HG02642 (cell line): ENCODE data around the gene CALN1.

Experiments used
- ATAC-seq: cut with Tn5 transposase; IDR thresholded peaks from one replicate; pipeline ENCODE4 v1.9.1; 2021; ENCODE audit warnings: mild to moderate bottlenecking; ENCODE audit not compliant: unreplicated experiment, poor library complexity

Gene CALN1

GRCh38 chr7:72058579-72058978 lies 353.6 kb downstream of the CALN1 start:
- ATAC-seq, result no peak

- no peak for ATAC-seq
These were observed 354.3 kb downstream of the CALN1 start for GRCh38 chr7:72057796-72058195.

DNA sequence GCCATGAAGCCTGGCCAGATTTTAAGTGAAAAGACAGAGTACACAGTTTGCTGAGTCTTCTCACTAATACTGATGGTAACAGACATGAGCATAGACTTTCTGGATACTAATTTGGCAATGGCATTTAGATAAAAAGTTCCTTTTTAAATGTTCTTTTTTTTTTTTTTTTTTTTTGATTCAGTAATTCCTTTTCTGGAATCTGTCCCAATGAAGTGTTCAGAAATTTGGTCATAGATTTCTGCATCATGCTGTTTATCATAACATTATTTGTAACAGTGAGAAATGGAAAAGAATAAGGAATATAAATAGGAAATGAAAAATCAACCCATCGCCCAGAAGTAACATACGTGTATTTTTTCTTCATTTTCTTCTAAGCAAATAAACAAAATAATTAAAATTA lies 354.9 kb downstream of the CALN1 start:
- ATAC-seq, result no peak

DNA sequence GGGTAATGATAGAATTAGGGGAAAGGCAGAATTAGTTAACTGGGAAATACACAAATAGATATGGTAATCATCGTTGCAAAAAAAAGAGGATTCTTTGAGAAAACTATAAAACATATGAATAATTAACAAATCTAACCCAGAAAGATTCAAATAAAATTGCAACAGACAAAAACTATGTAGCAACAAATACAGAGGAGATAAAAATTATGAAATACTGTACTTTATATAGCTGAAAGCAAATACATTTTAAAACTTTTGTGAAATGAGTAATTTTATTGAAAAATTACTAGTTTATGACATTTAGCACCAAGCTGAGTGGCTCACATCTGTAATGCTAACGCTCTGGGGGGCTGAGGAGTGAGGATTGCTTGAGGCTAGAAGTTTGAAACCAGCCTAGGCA lies 356.7 kb downstream of the CALN1 start:
- ATAC-seq, result no peak

- no peak for ATAC-seq
These were observed 358.8 kb downstream of the CALN1 start for GRCh38 chr7:72053292-72053691.

- ATAC-seq, result no peak
These were observed 363.7 kb downstream of the CALN1 start for GRCh38 chr7:72048420-72048819.

DNA sequence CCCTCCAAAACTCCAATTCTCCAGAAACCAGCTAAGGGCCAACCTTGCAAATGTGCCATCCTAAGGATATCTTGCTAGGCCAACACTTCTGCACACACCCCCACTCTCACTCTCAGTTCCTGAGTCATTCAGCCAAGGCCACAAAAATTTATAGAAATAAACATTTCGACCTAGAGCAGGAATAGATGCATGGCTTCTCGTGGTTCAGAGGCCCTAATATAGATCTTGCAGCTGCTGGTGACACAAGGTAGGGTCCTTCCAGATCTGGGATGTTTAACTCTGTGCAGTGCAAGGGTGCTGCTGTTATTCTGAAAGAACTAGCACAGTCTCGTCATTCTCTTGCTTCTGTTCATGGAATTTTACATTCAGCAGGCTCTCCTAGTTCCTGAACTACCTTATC lies 369.3 kb downstream of the CALN1 start:
- no peak for ATAC-seq

GRCh38 chr7:72040641-72041040 lies 371.5 kb downstream of the CALN1 start:
- ATAC-seq, result no peak

- ATAC-seq, result no peak
These were observed 372.7 kb downstream of the CALN1 start for GRCh38 chr7:72039460-72039859.

- no peak for ATAC-seq
These were observed 374.0 kb downstream of the CALN1 start for GRCh38 chr7:72038022-72038732.

DNA sequence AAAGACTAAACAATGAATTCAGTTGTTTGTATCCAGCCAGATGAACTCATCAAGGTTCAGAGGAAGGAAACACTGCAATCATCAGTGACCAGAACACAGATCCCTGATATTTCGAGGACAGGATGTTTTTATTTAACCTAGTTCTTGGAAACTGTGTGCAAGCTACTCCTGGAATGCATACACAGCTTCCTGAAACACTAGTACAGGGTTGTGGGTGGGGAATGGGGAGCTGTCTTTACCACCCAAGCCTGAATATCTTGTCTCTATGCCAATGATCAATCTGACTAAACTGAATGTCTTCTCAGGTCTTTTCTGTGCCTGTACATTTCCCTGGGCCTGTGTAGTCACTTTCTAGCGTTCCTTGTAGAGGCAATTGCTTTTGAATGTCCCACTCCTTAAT lies 374.6 kb downstream of the CALN1 start:
- ATAC-seq, result no peak

DNA sequence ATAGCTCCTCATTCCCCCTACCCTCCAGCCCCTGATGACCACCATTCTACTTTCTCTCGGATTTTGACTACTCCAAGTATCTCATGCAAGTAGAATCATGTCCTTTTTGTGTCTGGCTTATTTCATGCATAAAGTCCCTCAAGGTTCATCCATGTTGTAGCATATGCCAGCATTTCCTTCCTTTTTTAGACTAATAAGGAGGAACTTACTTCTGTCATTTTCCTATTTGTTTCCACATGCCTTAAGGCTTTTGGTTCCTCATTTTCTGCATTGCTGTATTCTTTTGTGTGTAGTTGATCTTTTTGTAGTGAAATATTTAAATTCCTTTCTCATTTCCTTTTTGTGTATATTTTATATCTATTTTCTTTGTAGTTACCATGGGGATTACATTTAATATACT lies 376.9 kb downstream of the CALN1 start:
- no peak for ATAC-seq

DNA sequence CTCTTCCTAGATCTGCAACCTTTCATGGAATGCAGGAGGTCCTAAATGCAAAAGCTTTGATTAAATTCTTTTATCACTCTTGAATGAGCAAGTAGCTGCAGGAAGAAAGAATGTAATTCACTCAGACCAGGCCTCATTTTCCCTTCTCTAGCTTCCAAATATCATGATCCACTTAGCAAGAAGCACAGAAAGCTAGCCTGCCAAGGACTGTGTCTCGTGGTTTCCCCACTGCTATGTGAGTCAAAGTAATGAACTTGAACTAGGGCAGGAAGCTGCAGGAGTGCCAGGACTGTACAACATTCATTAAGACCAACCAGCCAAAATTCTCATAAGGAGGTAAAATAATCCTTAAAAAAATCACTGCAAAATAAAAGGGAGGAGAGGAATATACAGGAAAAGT lies 379.2 kb downstream of the CALN1 start:
- ATAC-seq, result no peak

DNA sequence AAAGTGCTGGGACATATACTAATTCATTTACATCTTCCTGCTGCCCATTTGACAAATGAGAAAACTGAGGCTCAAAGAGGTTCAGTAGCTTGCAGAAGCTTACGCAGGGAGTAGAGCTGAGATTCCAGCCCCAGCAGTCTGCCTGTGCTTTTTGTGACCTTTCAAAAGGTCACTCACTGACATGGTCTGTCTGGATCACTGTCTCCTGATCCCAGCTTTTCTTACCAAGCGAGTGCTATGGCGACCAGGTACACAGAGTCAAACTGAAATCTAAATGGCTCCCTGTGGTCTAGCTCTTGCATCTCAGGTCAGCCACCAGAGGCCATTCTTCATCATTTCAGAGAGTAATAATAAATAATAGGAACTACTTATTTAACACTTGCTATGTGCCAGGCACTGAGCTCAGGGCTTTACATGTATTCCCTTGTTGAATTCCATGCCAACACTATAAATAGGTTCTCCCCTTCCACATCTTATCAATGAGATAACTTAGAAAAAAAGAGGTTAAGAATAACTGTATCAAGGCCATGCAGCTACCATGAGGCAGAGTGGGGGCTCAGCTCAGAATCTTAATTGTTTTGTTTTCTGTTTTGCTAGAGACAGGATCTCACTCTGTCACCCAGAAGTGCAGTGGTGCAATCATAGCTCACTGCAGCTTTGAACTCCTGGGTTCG lies 381.0 kb downstream of the CALN1 start:
- no peak for ATAC-seq

DNA sequence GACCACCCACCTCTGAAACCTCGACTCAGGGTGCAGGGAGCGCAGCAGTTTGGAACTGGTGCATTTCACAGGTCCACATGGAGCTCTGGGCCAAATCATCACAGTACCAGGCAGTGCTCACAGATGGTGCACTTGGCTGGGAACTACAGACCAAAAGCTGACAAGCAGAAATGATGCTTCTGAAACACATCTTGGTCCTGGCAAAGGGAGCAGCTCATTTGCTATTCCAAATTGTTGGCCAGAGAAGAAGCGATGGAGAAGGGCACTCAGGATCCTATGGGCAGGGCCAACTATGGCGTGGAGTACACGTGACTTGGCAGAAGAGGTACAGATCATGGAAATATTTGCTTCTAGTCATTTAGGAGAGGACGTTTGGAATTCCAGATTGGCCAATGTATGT lies 383.9 kb downstream of the CALN1 start:
- ATAC-seq, result no peak

GRCh38 chr7:72025381-72025960 lies 386.7 kb downstream of the CALN1 start:
- ATAC-seq, result no peak

GRCh38 chr7:72023926-72024325 lies 388.2 kb downstream of the CALN1 start:
- no peak for ATAC-seq

DNA sequence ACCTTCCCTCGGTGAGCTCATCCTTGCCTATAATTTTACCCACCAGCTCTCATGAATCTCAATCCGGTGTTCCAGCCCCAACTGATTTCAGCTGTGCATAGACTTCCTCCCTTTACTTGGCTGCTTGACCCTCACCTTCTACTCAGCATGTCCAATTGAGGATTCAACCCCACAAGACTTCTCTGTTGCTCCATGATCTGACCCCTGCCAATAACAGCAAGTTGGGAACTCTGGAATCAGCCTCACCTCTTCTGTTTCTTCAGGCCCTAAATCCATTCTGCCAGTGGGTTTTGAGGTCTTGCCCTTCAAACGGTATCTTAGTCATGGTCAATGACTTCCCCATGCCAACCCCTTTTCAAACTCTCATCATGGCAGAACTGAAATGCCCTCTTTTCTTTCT lies 390.4 kb downstream of the CALN1 start:
- no peak for ATAC-seq

GRCh38 chr7:72020311-72020710 lies 391.8 kb downstream of the CALN1 start:
- no peak for ATAC-seq

GRCh38 chr7:72019436-72019835 lies 392.7 kb downstream of the CALN1 start:
- ATAC-seq, result no peak

- ATAC-seq, result no peak
These were observed 394.4 kb downstream of the CALN1 start for GRCh38 chr7:72017756-72018155.

DNA sequence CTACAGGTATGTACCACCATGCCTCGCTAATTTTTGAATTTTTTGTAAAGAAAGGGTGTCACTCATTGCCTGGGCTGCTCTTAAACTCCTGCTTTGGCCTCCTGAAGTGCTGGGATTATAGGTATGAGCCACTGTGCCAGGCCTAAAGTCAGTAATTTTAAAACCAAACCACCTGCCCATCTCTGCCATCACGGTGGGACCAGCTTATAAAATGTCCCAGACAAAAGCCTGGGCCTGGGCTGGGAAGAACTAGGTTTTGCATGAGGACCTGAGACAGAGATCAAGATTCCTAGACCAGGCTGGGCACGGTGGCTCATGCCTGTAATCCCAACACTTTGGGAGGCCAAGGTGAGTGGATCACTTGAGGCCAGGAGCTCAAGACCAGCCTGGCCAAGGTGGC lies 395.6 kb downstream of the CALN1 start:
- no peak for ATAC-seq
